Heart left ventricle (tissue), 16 donors: Measurements from ENCODE around the gene PRG3. TPM values are rescaled to one million over a fixed set of nuclear protein-coding genes. Genes with fewer than 3 reads are reported as not detected.

Experiments
- ATAC-seq, 4 donors: fragments of 200-7000 bp; cut with Tn5 transposase; one replicate each; pipeline ENCODE4 v1.9.1; 2020 to 2022; ENCODE audit warnings: moderate library complexity in 4 of 4, mild to moderate bottlenecking in 3 of 4, moderate number of reproducible peaks in 1 of 4
- DNase-seq, 5 donors: peaks; one replicate each; pipeline ENCODE4 v3.0.0-alpha.2; 2020
- H3K27ac ChIP-seq, 12 donors: fragments of 200-600 bp; sonication (generic) in 4 of 12; one replicate each; pipeline versions ENCODE4 v1.5.0 to v1.8.0; 2016 to 2022; ENCODE audit warnings: mild to moderate bottlenecking in 2 of 12
- H3K27me3 ChIP-seq, 9 donors: fragments of 200-600 bp; sonication (generic) in 2 of 9; one replicate each; pipeline versions ENCODE4 v1.5.1 to v1.8.0; 2016 to 2022; ENCODE audit warnings: mild to moderate bottlenecking in 3 of 9
- H3K36me3 ChIP-seq, 9 donors: fragments of 200-600 bp; sonication (generic) in 2 of 9; one replicate each; pipeline versions ENCODE4 v1.5.0 to v1.8.0; 2018 to 2022; ENCODE audit warnings: mild to moderate bottlenecking in 2 of 9
- H3K4me1 ChIP-seq, 12 donors: fragments of 200-600 bp; sonication (generic) in 4 of 12; one replicate each; pipeline versions ENCODE4 v1.5.0 to v1.8.0; 2016 to 2022; ENCODE audit warnings: mild to moderate bottlenecking in 3 of 12
- H3K4me3 ChIP-seq, 12 donors: fragments of 200-600 bp; sonication (generic) in 4 of 12; one replicate each; pipeline versions ENCODE4 v1.5.0 to v1.8.0; 2017 to 2022; ENCODE audit warnings: mild to moderate bottlenecking in 9 of 12, moderate library complexity in 4 of 12
- H3K9me3 ChIP-seq, 12 donors: fragments of 200-600 bp; sonication (generic) in 4 of 12; one replicate each; pipeline versions ENCODE4 v1.5.0 to v1.8.0; 2016 to 2022; ENCODE audit warnings: mild to moderate bottlenecking in 1 of 12
- POLR2A ChIP-seq, 2 donors: fragments of 450-650 bp; IDR thresholded peaks; one replicate each; pipeline ENCODE4 v1.6.1; 2017; ENCODE audit warnings: antibody characterized with exemption in 2 of 2, mild to moderate bottlenecking in 2 of 2, moderate library complexity in 2 of 2
- WGBS, 4 donors: extraction: QIAGEN DNeasy Blood & Tissue Kit in 2 of 4; methylation state at CpG; one replicate each; pipeline versions ENCODE4 v1.1.5 to v1.1.7; 2013 to 2018; 5-methylcytosine and 5-hydroxymethylcytosine counted together
- intact Hi-C, 10 donors: fragments of 100-400 bp; cut with DNase I; formaldehyde crosslinking; loops; one replicate each; pipeline versions ENCODE4 v1.11.1 to v1.14.2; 2022
- polyA plus RNA-seq, 2 donors: library from polyadenylated mRNA; stranded (reverse); fragments of 200-250 nt; gene quantifications; one replicate each; pipeline ENCODE4 v1.2.3, GENCODE V29; 2013
- total RNA-seq, 9 donors: library from RNA; depleted of rRNA in 2 of 9; stranded (reverse); fragments of >200 nt in 2 of 9; fragmentation: NEBNext Ultra II Directional in 3 of 9; extraction: Animal tissue kit (Norgen Biotek cat#: 25700) in 3 of 9; gene quantifications; one replicate each; pipeline versions ENCODE4 v1.1.0 to v1.2.4, GENCODE V29; 2016 to 2023
- TF ChIP-seq, protein P1 (sequence below), 12 donors: fragments of 200-600 bp; sonication (generic) in 4 of 12; IDR thresholded peaks; one replicate each; pipeline versions ENCODE4 v1.5.0 to v1.8.0; 2018 to 2022; ENCODE audit warnings: antibody characterized with exemption in 12 of 12, mild to moderate bottlenecking in 5 of 12
- donor health status: ischemic (EF 13 %, LVEDD 7.1; RV severe dilation, severe dysfunction).
- donor health status: healthy with polysubstance abuse.
- donor health status: DM: no; HTN: yes; CAD: no.
- donor health status: DM: no; HTN: no; CAD: no.
- donor health status: ischemic (EF 25% LVEDD 6.9; RV normal size, moderate dysfunction).
- donor health status: ischemic (EF 25% LVEDD 5.7; RV mildly dilated, moderate dysfunction).
- donor health status: healthy.
- donor health status: DM: yes; HTN: yes; CAD: no.
- donor health status: ischemic (EF 35%, LVEDD 5.7; RV mildly dilated, moderate dysfunction).
- donor health status: nonischemic (EF 11% LVEDD 7.7; RV severe dilation, severe dysfunction).
- donor health status: DM: yes; HTN: yes; CAD: no.
- donor health status: PGD.
- donor health status: ischemic (EF 29% LVEDD 5.4; RV normal size, mild dysfunction).
- donor health status: nonischemic (EF 23%, LVEDD 6.1; RV moderate dilation, normal function).

PRG3 gene
- total and polyA plus RNA-seq, 11 donors = not detected

DNA sequence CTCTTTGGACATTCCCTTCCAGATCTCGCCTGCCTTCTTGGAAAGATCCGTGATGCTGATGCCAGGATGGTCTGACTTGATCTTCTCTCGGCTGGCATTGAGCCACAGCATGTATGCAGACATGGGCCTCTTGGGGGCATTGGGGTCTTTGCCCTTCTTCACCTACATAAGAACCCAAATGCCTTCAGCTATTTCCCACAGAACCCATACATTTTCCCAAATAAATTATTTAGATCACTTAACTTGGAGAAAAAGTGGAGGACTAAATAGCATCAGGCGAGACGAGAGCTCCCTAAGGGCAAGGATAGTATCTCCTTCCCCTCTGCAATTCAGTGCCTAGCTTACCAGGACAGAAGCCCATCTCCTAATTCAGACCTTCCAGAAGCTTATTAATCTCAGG is 53.2 kb downstream of the PRG3 start:
- H3K4me1 ChIP-seq = peaks cover 4 to 32% (median 20%) of the 10 kb centered on the region in 12 donors
- H3K9me3 ChIP-seq = no peaks in the 10 kb centered on the region
- no peaks in the 10 kb centered on the region for H3K27me3 ChIP-seq
- TF ChIP-seq, protein P1, sequence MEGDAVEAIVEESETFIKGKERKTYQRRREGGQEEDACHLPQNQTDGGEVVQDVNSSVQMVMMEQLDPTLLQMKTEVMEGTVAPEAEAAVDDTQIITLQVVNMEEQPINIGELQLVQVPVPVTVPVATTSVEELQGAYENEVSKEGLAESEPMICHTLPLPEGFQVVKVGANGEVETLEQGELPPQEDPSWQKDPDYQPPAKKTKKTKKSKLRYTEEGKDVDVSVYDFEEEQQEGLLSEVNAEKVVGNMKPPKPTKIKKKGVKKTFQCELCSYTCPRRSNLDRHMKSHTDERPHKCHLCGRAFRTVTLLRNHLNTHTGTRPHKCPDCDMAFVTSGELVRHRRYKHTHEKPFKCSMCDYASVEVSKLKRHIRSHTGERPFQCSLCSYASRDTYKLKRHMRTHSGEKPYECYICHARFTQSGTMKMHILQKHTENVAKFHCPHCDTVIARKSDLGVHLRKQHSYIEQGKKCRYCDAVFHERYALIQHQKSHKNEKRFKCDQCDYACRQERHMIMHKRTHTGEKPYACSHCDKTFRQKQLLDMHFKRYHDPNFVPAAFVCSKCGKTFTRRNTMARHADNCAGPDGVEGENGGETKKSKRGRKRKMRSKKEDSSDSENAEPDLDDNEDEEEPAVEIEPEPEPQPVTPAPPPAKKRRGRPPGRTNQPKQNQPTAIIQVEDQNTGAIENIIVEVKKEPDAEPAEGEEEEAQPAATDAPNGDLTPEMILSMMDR (IDR thresholded peaks at IDR 0.05) = no peak
- TF ChIP-seq POLR2A (IDR thresholded peaks at IDR 0.05) = no peak
- 93 to 98% (median 95%) methylated on average over 5 of the region's 5 CpGs for WGBS, 4 donors
- ATAC-seq (no peak), DNase-seq (no peak)
- H3K36me3 ChIP-seq = peaks cover 0 to 67% (median 63%) of the 10 kb centered on the region in 9 donors
- peak overlapping the region in 3 of 12 donors; percentile 2 to 98 (median 18) for H3K27ac ChIP-seq
- H3K4me3 ChIP-seq = no peak overlapping the region
- intact Hi-C loops = loop anchor here in 2 of 10 donors (5.0 to 10.0 kb wide), 2 partner anchors 50 to 1247 kb away; partner anchors contain the start of genes LPXN (in 1 of the 2) and ZFP91 (in 1 of the 2)

Other genes starting within 250 kb of the PRG3 start
- 1 to 10 TPM in 1 of 9 donors, under 1 TPM in 5, not detected in 3; 0.07 to 1.1 (median 0.35) TPM for gene LRRC55, start 199.2 kb downstream of the PRG3 start, total RNA-seq
- gene LRRC55, start 199.2 kb downstream of the PRG3 start, polyA plus RNA-seq = under 1 TPM; 0.08 to 0.14 TPM
- 10 to 100 TPM in 4 of 9 donors, 1 to 10 TPM in 5; 5.7 to 63.3 (median 9.9) TPM for gene APLNR, start 143.9 kb downstream of the PRG3 start, total RNA-seq
- gene APLNR, start 143.9 kb downstream of the PRG3 start, polyA plus RNA-seq = 1 to 10 TPM; 1.1 to 8.9 TPM
- 10 to 100 TPM; 25.3 to 68.3 (median 33.1) TPM for gene TNKS1BP1, start 56.2 kb downstream of the PRG3 start, total RNA-seq
- 10 to 100 TPM; 36.9 to 45.3 TPM for gene TNKS1BP1, start 56.2 kb downstream of the PRG3 start, polyA plus RNA-seq
- gene SSRP1, start 45.3 kb downstream of the PRG3 start, total RNA-seq = 10 to 100 TPM; 31.8 to 60.4 (median 41.6) TPM
- gene SSRP1, start 45.3 kb downstream of the PRG3 start, polyA plus RNA-seq = 10 to 100 TPM; 21.8 to 86.5 TPM
- 1 to 10 TPM in 7 of 9 donors, under 1 TPM in 2; 0.63 to 7.1 (median 1.5) TPM for gene P2RX3, start 42.8 kb downstream of the PRG3 start, total RNA-seq
- gene P2RX3, start 42.8 kb downstream of the PRG3 start, polyA plus RNA-seq = under 1 TPM; 0.35 to 0.72 TPM
- under 1 TPM in 4 of 9 donors, not detected in 5; 0.14 to 0.27 (median 0.22) TPM for gene PRG2, start 9.5 kb upstream of the PRG3 start, total RNA-seq
- under 1 TPM in 1 of 2 donors, not detected in 1; 0.04 TPM for gene PRG2, start 9.5 kb upstream of the PRG3 start, polyA plus RNA-seq
- 10 to 100 TPM; 13.5 to 56.9 (median 24.7) TPM for gene SLC43A3, start 46.0 kb upstream of the PRG3 start, total RNA-seq
- 10 to 100 TPM; 14.6 to 17.9 TPM for gene SLC43A3, start 46.0 kb upstream of the PRG3 start, polyA plus RNA-seq
- 1 to 10 TPM in 5 of 9 donors, under 1 TPM in 4; 0.58 to 2.1 (median 1.1) TPM for gene RTN4RL2, start 79.4 kb upstream of the PRG3 start, total RNA-seq
- 1 to 10 TPM; 1.0 to 1.1 TPM for gene RTN4RL2, start 79.4 kb upstream of the PRG3 start, polyA plus RNA-seq
- gene SLC43A1, start 134.6 kb upstream of the PRG3 start, total RNA-seq = 10 to 100 TPM in 1 of 9 donors, 1 to 10 TPM in 8; 2.7 to 12.3 (median 5.4) TPM
- gene SLC43A1, start 134.6 kb upstream of the PRG3 start, polyA plus RNA-seq = 1 to 10 TPM; 6.6 TPM
- 10 to 100 TPM; 36.6 to 81.5 (median 46.4) TPM for gene TIMM10, start 149.6 kb upstream of the PRG3 start, total RNA-seq
- gene TIMM10, start 149.6 kb upstream of the PRG3 start, polyA plus RNA-seq = 100 to 1,000 TPM in 1 of 2 donors, 10 to 100 TPM in 1; 42.0 to 135 TPM
- gene SMTNL1, start 156.4 kb upstream of the PRG3 start, total RNA-seq = not detected
- gene SMTNL1, start 156.4 kb upstream of the PRG3 start, polyA plus RNA-seq = not detected
- 100 to 1,000 TPM in 1 of 9 donors, 10 to 100 TPM in 8; 11.2 to 175 (median 14.5) TPM for gene UBE2L6, start 186.5 kb upstream of the PRG3 start, total RNA-seq
- 10 to 100 TPM; 10.2 to 16.4 TPM for gene UBE2L6, start 186.5 kb upstream of the PRG3 start, polyA plus RNA-seq
- 100 to 1,000 TPM in 4 of 9 donors, 10 to 100 TPM in 5; 55.5 to 344 (median 87.0) TPM for gene SERPING1, start 216.5 kb upstream of the PRG3 start, total RNA-seq
- gene SERPING1, start 216.5 kb upstream of the PRG3 start, polyA plus RNA-seq = 100 to 1,000 TPM in 1 of 2 donors, 10 to 100 TPM in 1; 80.6 to 121 TPM